SK-N-MC (cell line): ENCODE results near the gene PHF2.

Experiments
- EZH2 ChIP-seq: fragments of 200-600 bp; sonication (generic); IDR thresholded peaks from one replicate; pipeline ENCODE4 v1.6.1; 2017; ENCODE audit warnings: antibody characterized with exemption
- FOXP2 ChIP-seq: optimal IDR thresholded peaks from 2 replicates; pipeline ENCODE3; 2011; ENCODE audit warnings: mild to moderate bottlenecking, moderate library complexity; ENCODE audit not compliant: insufficient read depth; ENCODE audit errors: extremely low read length, control extremely low read depth
- POLR2AphosphoS5 ChIP-seq: IDR thresholded peaks from 2 replicates; pipeline ENCODE4 v1.6.1; 2012; ENCODE audit warnings: mild to moderate bottlenecking, low read depth, low read length, borderline replicate concordance

DNA sequence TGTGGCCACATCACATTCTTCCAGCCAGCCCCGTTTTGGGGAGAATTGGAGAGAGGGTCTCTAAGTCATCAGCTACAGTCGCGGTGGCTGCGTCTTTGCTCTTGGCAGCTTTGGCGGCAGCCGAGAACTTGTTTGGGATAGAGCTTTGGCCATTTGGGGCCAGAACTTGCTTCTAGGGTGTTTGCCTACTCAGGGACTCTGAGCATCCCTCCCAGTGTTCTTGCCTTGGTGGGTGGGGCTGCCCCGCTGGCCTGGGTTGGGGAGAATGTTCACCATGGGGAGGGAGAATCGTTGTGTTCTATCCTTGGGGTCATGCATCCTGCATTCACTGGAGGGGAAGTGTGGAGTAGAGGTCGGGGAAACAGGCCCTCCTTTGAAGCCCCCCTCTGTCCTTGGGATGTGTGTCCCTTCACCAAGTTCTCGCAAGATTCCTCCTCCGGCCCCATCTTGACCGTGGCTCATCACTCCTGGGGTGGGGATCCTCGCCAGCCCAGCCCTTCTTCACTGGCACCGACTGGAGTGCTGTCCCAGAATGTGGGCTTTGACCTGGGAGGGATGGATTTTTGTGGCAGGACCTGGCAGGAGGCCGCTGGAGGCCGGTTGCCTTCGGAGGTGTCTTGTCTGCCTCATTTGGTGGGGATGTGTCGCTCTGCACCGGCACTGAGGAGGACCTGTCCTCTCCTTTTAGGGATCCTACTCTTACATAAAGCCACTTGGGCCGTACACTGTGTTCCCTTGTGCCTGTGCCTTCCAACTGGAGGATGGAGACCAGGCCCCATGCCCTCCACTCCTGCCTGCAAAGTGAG lies 3.5 kb downstream of the PHF2 start:
- TF ChIP-seq POLR2AphosphoS5 (no peak), EZH2 (no peak), FOXP2 (no peak)
